HepG2 (cell line): ENCODE data around the gene ADPRS. TPM values are rescaled to one million over a fixed set of nuclear protein-coding genes. Genes with fewer than 3 reads are reported as not detected.

Experiments
- ARID4A ChIP-seq: sonication (generic); formaldehyde crosslinking; IDR thresholded peaks from 2 replicates; pipeline ENCODE4 v1.5.0; 2020; ENCODE audit warnings: mild to moderate bottlenecking, missing genetic modification reagents, borderline replicate concordance
- ELF3 ChIP-seq: IDR thresholded peaks from 2 replicates; pipeline ENCODE4 v1.6.1; 2016; ENCODE audit warnings: missing genetic modification reagents, missing compliant biosample characterization
- ETS1 ChIP-seq: sonication (generic); formaldehyde crosslinking; IDR thresholded peaks from 2 replicates; pipeline ENCODE4 v1.4.0; 2020; ENCODE audit warnings: missing genetic modification reagents
- GABPB1 ChIP-seq: IDR thresholded peaks from 2 replicates; pipeline ENCODE4 v1.6.1; 2016; ENCODE audit warnings: mild to moderate bottlenecking, missing genetic modification reagents, moderate library complexity, missing compliant biosample characterization
- KLF9 ChIP-seq: IDR thresholded peaks from 2 replicates; pipeline ENCODE4 v1.6.1; 2016; ENCODE audit warnings: low read depth
- SAP130 ChIP-seq: IDR thresholded peaks from 2 replicates; pipeline ENCODE4 v1.6.1; 2016; ENCODE audit warnings: low read depth
- THRA ChIP-seq: sonication (generic); formaldehyde crosslinking; IDR thresholded peaks from 2 replicates; pipeline ENCODE4 v1.4.0; 2020; ENCODE audit warnings: missing genetic modification reagents, borderline replicate concordance
- TSC22D2 ChIP-seq: sonication (generic); formaldehyde crosslinking; IDR thresholded peaks from 2 replicates; pipeline ENCODE4 v1.5.1; 2020; ENCODE audit warnings: missing genetic modification reagents, mild to moderate bottlenecking, borderline replicate concordance
- ZBTB7B ChIP-seq: sonication (generic); formaldehyde crosslinking; IDR thresholded peaks from 2 replicates; pipeline ENCODE4 v1.4.0; 2020; ENCODE audit warnings: missing genetic modification reagents
- polyA plus RNA-seq, 8 experiments: library from polyadenylated mRNA; depleted of rRNA in 3 of 8; stranded (reverse) in 7 of 8; unstranded in 1 of 8; fragments of >200 nt; fragmentation: Illumina TruSeq in 4 of 8; extraction: Trizol in 4 of 8; gene quantifications; 2 replicates each; pipeline versions ENCODE4 v1.2.1 to v1.2.3, GENCODE V29; 2011 to 2016; ENCODE audit warnings: low read depth in 4 of 8, missing spikeins in 1 of 8, mixed read lengths in 1 of 8; ENCODE audit not compliant: insufficient read depth in 1 of 8
- total RNA-seq, 5 experiments: library from RNA; depleted of rRNA; stranded (reverse); fragments of >200 nt; fragmentation: Illumina TruSeq; extraction: Trizol; gene quantifications; 2 replicates each; pipeline ENCODE4 v1.2.3, GENCODE V29; 2016; ENCODE audit warnings: low read depth in 1 of 5

ADPRS gene
- total and polyA plus RNA-seq, 2 of the 13 experiments (the other 11 are each of a cell fraction or from before 2014, with no cell fraction given) = 30.6 to 36.4 TPM

GRCh38 chr1:36083635-36084496 is 4.8 kb upstream of the ADPRS start, which contains the start of gene TEKT2 (continued):
- TF ChIP-seq TSC22D2 = no peak
- TF ChIP-seq ARID4A = 0 out of 2 replicates have a peak, but pooled peaks have one; percentile 10
- TF ChIP-seq THRA (CRISPR knock-in tag) = no peak
- no peak for TF ChIP-seq ELF3 (CRISPR knock-in tag)
- TF ChIP-seq ETS1 (CRISPR knock-in tag) = no peak
- no peak for TF ChIP-seq ZBTB7B
- peak; percentile 21; the same call in 1 of the 2 replicates for TF ChIP-seq GABPB1
- peak; percentile 17 for TF ChIP-seq SAP130 (CRISPR knock-in tag)
- no peak for TF ChIP-seq KLF9 (CRISPR knock-in tag)
